HepG2 (cell line): ENCODE results near the gene ENC1. TPM values are rescaled to one million over a fixed set of nuclear protein-coding genes. Genes with fewer than 3 reads are reported as not detected.

Experiments used
- CREB3 ChIP-seq: sonication (generic); formaldehyde crosslinking; IDR thresholded peaks from 2 replicates; pipeline ENCODE4 v1.5.0; 2020; ENCODE audit warnings: missing genetic modification reagents
- ELF1 ChIP-seq: sonication (generic); formaldehyde crosslinking; IDR thresholded peaks from 2 replicates; pipeline ENCODE4 v1.4.0; 2020; ENCODE audit warnings: missing genetic modification reagents
- KDM4B ChIP-seq: sonication (generic); formaldehyde crosslinking; IDR thresholded peaks from 2 replicates; pipeline ENCODE4 v1.4.0; 2020; ENCODE audit warnings: missing genetic modification reagents
- NCOA1 ChIP-seq: sonication (generic); formaldehyde crosslinking; IDR thresholded peaks from 2 replicates; pipeline ENCODE4 v1.9.0; 2021; ENCODE audit warnings: missing genetic modification reagents
- NFATC3 ChIP-seq: sonication (generic); formaldehyde crosslinking; IDR thresholded peaks from 2 replicates; pipeline ENCODE4 v1.5.1; 2020; ENCODE audit warnings: mild to moderate bottlenecking, missing genetic modification reagents
- SIN3B ChIP-seq: fragments of 150-350 bp; IDR thresholded peaks from 2 replicates; pipeline ENCODE4 v1.6.1; 2014; ENCODE audit warnings: low read length
- SMC3 ChIP-seq: IDR thresholded peaks from 2 replicates; pipeline ENCODE4 v1.6.1; 2011; ENCODE audit warnings: low read length, improper control_type of control experiment
- SNAPC5 ChIP-seq: sonication (generic); formaldehyde crosslinking; IDR thresholded peaks from 2 replicates; pipeline ENCODE4 v1.8.1; 2023; ENCODE audit warnings: mild to moderate bottlenecking, missing genetic modification reagents, borderline replicate concordance
- SOX5 ChIP-seq: IDR thresholded peaks from 2 replicates; pipeline ENCODE4 v1.6.1; 2016; ENCODE audit warnings: borderline replicate concordance
- THYN1 ChIP-seq: sonication (generic); formaldehyde crosslinking; IDR thresholded peaks from 2 replicates; pipeline ENCODE4 v1.8.1; 2023; ENCODE audit warnings: low read depth, mild to moderate bottlenecking, moderate library complexity, missing genetic modification reagents, borderline replicate concordance
- ZMYM3 ChIP-seq: sonication (generic); formaldehyde crosslinking; IDR thresholded peaks from 2 replicates; pipeline ENCODE4 v1.5.1; 2020; ENCODE audit warnings: mild to moderate bottlenecking, missing genetic modification reagents
- ZNF136 ChIP-seq: sonication (generic); formaldehyde crosslinking; IDR thresholded peaks from 2 replicates; pipeline ENCODE4 v1.8.1; 2022; ENCODE audit warnings: low read depth, mild to moderate bottlenecking, moderate library complexity, missing genetic modification reagents
- ZNF280D ChIP-seq: sonication (generic); formaldehyde crosslinking; IDR thresholded peaks from 2 replicates; pipeline ENCODE4 v1.5.1; 2020; ENCODE audit warnings: mild to moderate bottlenecking, missing genetic modification reagents
- ZNF343 ChIP-seq: sonication (generic); formaldehyde crosslinking; IDR thresholded peaks from 2 replicates; pipeline ENCODE4 v1.4.0; 2020; ENCODE audit warnings: mild to moderate bottlenecking, missing genetic modification reagents
- ZNF546 ChIP-seq: sonication (generic); formaldehyde crosslinking; conservative IDR thresholded peaks from 2 replicates; pipeline ENCODE4 v1.8.1; 2023; ENCODE audit warnings: mild to moderate bottlenecking, missing genetic modification reagents
- ZNF777 ChIP-seq: sonication (generic); formaldehyde crosslinking; IDR thresholded peaks from 2 replicates; pipeline ENCODE4 v1.4.0; 2020; ENCODE audit warnings: missing genetic modification reagents
- polyA plus RNA-seq, 8 experiments: library from polyadenylated mRNA; depleted of rRNA in 3 of 8; stranded (reverse) in 7 of 8; unstranded in 1 of 8; fragments of >200 nt; fragmentation: Illumina TruSeq in 4 of 8; extraction: Trizol in 4 of 8; gene quantifications; 2 replicates each; pipeline versions ENCODE4 v1.2.1 to v1.2.3, GENCODE V29; 2011 to 2016; ENCODE audit warnings: low read depth in 4 of 8, missing spikeins in 1 of 8, mixed read lengths in 1 of 8; ENCODE audit not compliant: insufficient read depth in 1 of 8
- total RNA-seq, 5 experiments: library from RNA; depleted of rRNA; stranded (reverse); fragments of >200 nt; fragmentation: Illumina TruSeq; extraction: Trizol; gene quantifications; 2 replicates each; pipeline ENCODE4 v1.2.3, GENCODE V29; 2016; ENCODE audit warnings: low read depth in 1 of 5
- TF ChIP-seq, protein P1 (sequence below): sonication (generic); formaldehyde crosslinking; IDR thresholded peaks from 2 replicates; pipeline ENCODE4 v1.4.0; 2020; ENCODE audit warnings: missing genetic modification reagents
- TF ChIP-seq, protein P2 (sequence below): sonication (generic); formaldehyde crosslinking; IDR thresholded peaks from 2 replicates; pipeline ENCODE4 v1.9.0; 2021; ENCODE audit warnings: missing genetic modification reagents, mild to moderate bottlenecking, borderline replicate concordance
- TF ChIP-seq, protein P3 (sequence below): sonication (generic); formaldehyde crosslinking; IDR thresholded peaks from 2 replicates; pipeline ENCODE4 v1.8.1; 2023; ENCODE audit warnings: mild to moderate bottlenecking, missing genetic modification reagents

ENC1 gene
- total and polyA plus RNA-seq, 2 of the 13 experiments (the other 11 are each of a cell fraction or from before 2014, with no cell fraction given): 63.8 to 64.4 TPM

DNA sequence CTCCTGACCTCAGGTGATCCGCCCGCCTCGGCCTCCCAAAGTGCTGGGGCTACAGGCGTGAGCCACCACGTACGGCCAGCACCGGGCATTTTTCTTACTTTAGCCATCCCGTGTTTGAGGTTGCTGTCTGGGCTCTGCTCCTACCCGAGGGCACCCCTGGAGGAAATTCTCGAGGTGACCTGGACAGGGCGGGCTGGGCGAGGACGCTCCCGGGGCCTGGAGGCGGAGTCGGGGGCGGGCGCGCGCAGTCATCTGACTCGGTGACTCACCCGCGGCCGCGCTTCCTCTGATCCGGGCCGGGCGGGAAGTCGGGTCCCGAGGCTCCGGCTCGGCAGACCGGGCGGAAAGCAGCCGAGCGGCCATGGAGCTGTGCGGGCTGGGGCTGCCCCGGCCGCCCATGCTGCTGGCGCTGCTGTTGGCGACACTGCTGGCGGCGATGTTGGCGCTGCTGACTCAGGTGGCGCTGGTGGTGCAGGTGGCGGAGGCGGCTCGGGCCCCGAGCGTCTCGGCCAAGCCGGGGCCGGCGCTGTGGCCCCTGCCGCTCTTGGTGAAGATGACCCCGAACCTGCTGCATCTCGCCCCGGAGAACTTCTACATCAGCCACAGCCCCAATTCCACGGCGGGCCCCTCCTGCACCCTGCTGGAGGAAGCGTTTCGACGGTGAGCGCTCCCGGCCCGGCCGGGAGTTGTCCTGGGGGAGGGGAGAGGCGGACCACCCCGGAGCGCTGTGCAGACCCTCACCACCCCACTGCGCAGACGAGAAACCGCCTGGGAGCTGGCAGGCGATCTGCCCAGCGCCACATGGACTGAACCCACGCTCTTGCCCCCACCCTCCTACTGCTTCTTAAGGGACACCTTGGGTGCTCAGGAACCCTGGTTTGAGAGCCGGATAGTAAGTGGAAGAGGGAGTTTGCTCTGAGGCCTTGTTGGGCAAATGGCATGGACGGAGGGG is 44.6 kb upstream of the ENC1 start, which contains the start of gene HEXB (continued):
- TF ChIP-seq, protein P1, sequence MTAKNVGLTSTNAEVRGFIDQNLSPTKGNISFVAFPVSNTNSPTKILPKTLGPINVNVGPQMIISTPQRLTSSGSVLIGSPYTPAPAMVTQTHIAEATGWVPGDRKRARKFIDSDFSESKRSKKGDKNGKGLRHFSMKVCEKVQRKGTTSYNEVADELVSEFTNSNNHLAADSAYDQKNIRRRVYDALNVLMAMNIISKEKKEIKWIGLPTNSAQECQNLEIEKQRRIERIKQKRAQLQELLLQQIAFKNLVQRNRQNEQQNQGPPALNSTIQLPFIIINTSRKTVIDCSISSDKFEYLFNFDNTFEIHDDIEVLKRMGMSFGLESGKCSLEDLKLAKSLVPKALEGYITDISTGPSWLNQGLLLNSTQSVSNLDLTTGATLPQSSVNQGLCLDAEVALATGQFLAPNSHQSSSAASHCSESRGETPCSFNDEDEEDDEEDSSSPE (CRISPR knock-in tag): peak; percentile 83
- no peak for TF ChIP-seq NCOA1 (CRISPR knock-in tag)
- TF ChIP-seq ZNF777 (CRISPR knock-in tag): peak; percentile 91
- no peak for TF ChIP-seq NFATC3 (CRISPR knock-in tag)
- 0 out of 2 replicates have a peak, but pooled peaks have one; percentile 51 for TF ChIP-seq ZNF136 (CRISPR knock-in tag)
- no peak for TF ChIP-seq KDM4B (CRISPR knock-in tag)
- TF ChIP-seq SIN3B: no peak
- TF ChIP-seq SOX5 (CRISPR knock-in tag): no peak
- TF ChIP-seq, protein P2, sequence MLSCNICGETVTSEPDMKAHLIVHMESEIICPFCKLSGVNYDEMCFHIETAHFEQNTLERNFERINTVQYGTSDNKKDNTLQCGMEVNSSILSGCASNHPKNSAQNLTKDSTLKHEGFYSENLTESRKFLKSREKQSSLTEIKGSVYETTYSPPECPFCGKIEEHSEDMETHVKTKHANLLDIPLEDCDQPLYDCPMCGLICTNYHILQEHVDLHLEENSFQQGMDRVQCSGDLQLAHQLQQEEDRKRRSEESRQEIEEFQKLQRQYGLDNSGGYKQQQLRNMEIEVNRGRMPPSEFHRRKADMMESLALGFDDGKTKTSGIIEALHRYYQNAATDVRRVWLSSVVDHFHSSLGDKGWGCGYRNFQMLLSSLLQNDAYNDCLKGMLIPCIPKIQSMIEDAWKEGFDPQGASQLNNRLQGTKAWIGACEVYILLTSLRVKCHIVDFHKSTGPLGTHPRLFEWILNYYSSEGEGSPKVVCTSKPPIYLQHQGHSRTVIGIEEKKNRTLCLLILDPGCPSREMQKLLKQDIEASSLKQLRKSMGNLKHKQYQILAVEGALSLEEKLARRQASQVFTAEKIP (CRISPR knock-in tag): no peak
- no peak; the same call in 1 of the 2 replicates for TF ChIP-seq ZNF280D
- no peak for TF ChIP-seq SMC3
- TF ChIP-seq ZMYM3 (CRISPR knock-in tag): peak; percentile 56; the same call in 1 of the 2 replicates
- no peak for TF ChIP-seq SNAPC5 (CRISPR knock-in tag)
- 0 out of 2 replicates have a peak, but pooled peaks have one; percentile 41 for TF ChIP-seq CREB3
- TF ChIP-seq THYN1 (CRISPR knock-in tag): no peak
- TF ChIP-seq ELF1 (CRISPR knock-in tag): no peak; the same call in 1 of the 2 replicates
- TF ChIP-seq ZNF343 (CRISPR knock-in tag): no peak
- no peak for TF ChIP-seq ZNF546
- TF ChIP-seq, protein P3, sequence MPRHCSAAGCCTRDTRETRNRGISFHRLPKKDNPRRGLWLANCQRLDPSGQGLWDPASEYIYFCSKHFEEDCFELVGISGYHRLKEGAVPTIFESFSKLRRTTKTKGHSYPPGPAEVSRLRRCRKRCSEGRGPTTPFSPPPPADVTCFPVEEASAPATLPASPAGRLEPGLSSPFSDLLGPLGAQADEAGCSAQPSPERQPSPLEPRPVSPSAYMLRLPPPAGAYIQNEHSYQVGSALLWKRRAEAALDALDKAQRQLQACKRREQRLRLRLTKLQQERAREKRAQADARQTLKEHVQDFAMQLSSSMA (CRISPR knock-in tag): no peak
